IPS-18c (cell line): Measurements from ENCODE around the gene FOXN3.

ENCODE experiments used
- H3K4me3 ChIP-seq: 2 replicates; pipeline ENCODE4 v1.7.0; 2013; ENCODE audit warnings: low read depth, mild to moderate bottlenecking, low read length, moderate library complexity; ENCODE audit not compliant: insufficient read depth
- H3K9me3 ChIP-seq: one replicate; pipeline ENCODE4 v1.6.1; 2013; ENCODE audit warnings: mild to moderate bottlenecking, low read length, moderate library complexity; ENCODE audit not compliant: control insufficient read depth, insufficient read depth

The FOXN3 gene

DNA sequence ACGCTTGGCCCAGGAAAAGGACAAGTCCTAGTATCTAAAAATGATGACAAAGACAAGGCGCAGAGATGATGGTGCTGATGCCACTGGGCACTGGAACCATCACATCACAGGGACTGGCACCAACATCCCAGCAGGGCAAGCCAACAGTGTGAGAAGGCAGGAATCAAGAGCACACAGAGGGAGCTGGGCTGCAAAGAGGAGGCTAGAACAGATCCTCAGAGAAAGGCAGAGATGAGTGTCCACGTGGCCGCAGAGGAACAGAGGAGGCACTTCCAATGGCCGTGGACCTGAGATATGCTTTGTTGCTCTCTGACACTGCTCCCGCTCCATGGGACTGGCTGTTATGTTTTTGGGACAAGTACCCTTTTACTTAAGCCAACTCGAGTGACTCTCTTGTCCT, 17.9 kb downstream of the FOXN3 start:
- H3K4me3 ChIP-seq: no peak overlapping the region
- H3K9me3 ChIP-seq: no peaks in the 10 kb centered on the region

DNA sequence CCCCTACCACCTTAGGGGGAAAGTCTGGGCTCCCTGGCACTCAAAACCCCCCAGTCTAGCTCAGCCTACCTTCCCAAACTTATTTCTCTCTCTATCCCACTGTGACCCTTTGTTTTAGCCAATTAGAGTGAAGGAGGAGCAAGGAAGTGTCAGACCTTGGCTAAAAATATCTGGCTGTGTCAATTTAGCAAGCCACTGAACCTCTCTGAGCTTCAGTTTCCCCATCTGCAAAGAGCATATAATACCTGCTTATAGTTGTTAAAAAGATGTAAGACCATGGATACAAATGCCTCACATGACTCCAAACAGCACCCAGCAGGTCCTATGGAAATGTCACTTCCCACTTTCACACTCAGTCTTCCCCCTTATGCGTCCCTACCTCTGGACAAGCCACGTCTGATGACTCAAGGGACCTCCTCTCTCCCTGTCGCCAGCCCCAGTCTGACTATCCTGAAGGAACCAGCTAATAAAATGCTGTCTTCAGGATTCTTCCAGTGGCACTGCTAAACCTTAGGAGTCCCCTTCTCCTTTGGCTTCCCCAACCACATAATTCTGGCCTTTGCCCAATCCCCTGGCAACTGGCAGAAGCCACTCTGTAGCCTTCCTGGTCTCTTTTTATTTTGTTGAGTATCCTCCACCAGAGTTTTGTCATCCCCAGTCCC, 19.3 kb downstream of the FOXN3 start:
- Histone ChIP-seq H3K4me3 (no peak overlapping the region), H3K9me3 (no peaks in the 10 kb centered on the region)

- Histone ChIP-seq H3K4me3 (no peak overlapping the region), H3K9me3 (no peaks in the 10 kb centered on the region)
Measured at GRCh38 chr14:89394972-89395371, 22.1 kb downstream of the FOXN3 start.

DNA sequence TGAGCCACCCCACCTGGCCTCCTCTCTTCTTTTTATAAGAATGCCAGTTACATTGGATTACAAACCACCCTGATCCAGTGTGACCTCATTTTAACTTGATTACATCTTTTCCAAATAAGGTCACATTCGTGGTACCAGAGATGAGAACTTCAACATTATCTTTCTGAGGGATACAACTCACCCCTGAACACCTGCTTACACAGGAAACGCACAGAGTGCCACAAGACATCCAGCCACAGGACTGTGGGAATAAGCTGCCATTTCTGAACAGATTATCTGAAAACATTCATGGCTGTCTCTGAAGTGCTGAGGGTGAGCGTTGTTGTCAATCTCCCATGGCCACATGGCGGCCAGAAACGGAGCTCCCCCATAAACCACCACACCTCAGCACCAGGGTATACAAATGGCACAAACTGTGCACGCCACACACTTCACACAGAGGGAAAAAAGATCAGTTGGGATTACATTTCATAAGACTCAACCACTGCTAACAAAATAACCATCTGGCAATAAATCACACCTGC, 23.7 kb downstream of the FOXN3 start:
- H3K9me3 ChIP-seq: no peaks in the 10 kb centered on the region

GRCh38 chr14:89392181-89392580, 24.9 kb downstream of the FOXN3 start:
- Histone ChIP-seq H3K9me3 (no peaks in the 10 kb centered on the region), H3K4me3 (no peak overlapping the region)

More for the DNA sequence above, 23.7 kb downstream of the FOXN3 start:
- H3K4me3 ChIP-seq: no peak overlapping the region

DNA sequence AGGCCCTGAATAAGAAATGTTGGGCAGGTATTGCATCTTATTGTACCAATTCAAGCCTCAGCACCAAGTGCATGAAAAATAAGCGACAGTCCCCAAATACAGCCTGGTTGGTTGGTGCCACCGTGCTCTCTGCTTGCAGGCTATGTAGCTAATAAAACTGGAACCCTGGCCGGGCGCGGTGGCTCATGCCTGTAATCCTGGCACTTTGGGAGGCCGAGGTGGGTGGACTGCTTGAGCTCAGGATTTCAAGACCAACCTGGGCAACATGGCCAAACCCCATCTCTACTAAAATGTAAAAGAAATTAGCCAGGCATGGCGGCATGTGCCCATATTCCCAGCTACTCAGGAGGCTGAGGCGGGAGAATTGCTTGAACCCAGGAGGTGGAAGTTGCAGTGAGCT, 25.5 kb downstream of the FOXN3 start:
- H3K4me3 ChIP-seq: no peak overlapping the region
- H3K9me3 ChIP-seq: no peaks in the 10 kb centered on the region

- Histone ChIP-seq H3K9me3 (no peaks in the 10 kb centered on the region), H3K4me3 (no peak overlapping the region)
Measured at GRCh38 chr14:89391123-89391522, 25.9 kb downstream of the FOXN3 start.

GRCh38 chr14:89388853-89389252, 28.2 kb downstream of the FOXN3 start:
- Histone ChIP-seq H3K4me3 (no peak overlapping the region), H3K9me3 (no peaks in the 10 kb centered on the region)

DNA sequence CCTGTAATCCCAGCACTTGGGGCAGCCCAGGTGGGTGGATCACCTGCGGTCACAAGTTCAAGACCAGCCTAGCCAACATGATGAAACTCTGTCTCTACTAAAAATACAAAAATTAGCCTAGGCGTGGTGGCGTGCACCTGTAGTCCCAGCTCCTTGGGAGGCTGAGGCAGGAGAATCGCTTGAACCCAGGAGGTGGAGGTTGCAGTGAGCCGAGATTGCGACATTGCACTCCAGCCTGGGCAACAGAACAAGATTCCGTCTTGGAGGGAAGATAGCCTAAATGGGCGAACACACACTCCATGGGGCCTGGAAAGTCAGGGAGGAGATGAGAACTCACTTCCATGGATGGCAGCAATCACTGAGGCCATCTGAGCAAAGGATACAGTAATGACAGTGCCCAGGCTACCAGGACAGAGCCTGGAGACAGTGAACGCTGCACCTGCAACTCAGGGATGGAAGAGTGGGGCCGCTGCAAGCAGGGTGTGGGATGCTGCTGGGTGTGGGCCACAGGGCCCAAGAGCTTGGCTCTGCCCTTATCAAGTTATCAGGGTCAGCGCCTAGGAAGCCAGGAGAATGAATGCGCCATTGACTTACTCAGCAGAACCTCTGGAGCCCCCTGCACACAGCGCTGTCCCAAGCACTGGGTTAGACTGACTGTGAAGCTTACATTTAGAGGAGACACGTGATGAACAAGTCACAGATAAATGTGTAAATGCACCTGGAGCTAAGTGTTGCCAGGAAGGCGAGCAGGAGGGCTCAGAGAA, 28.9 kb downstream of the FOXN3 start:
- no peaks in the 10 kb centered on the region for H3K9me3 ChIP-seq
- no peak overlapping the region for H3K4me3 ChIP-seq

DNA sequence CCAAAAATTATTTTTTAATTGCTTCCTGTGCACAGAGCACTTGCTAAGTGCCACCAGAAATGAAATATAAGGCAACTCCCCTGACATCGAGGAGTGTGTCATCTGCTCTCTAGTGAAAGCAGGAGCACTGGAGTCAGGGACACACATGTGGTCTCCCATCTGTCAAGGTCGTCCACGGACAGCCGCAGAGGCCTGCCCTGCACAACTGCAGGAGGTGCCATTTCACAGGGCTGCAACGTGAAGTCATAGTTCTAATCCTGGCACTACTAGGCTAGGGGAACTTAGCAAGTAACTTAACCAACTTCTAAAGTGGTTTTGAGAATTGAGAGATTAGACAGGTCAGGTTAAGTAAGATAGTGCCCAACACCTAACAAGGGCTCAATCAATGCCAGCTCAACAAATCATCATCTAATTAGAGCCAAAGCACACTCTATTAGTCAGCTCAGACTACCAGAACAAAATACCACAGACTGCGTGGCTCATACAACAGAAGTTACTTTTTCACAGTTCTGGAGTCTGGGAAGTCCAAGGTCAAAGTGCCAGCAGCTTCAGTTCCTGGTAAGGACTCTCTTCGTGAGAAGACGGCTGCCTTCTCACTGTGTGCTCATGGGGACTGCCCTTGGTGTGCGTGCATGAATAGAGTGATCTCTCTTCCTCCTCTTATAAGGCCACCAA, 30.7 kb downstream of the FOXN3 start:
- H3K4me3 ChIP-seq: no peak overlapping the region
- H3K9me3 ChIP-seq: no peaks in the 10 kb centered on the region

DNA sequence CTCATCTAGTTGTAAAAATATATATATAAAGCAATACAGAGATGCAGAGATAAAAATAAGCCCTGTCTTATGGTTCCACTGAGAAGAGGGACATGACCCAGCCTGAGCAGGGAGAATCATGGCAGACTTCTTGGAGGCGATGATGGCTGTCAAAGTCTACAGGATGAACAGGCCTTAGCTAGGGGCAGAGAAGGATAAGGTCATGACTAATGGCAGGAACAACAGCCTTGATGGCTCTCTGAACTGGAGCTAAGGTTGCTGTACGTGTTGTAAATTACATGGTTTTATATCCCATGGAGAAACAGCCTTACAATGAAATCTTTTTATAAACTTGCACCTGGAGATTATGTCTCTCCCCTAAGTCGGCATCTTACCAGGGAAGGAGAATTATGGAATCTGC, 32.4 kb downstream of the FOXN3 start:
- H3K9me3 ChIP-seq: no peaks in the 10 kb centered on the region
- no peak overlapping the region for H3K4me3 ChIP-seq

- H3K9me3 ChIP-seq: no peaks in the 10 kb centered on the region
- H3K4me3 ChIP-seq: no peak overlapping the region
Measured at GRCh38 chr14:89384023-89384422, 33.0 kb downstream of the FOXN3 start.

DNA sequence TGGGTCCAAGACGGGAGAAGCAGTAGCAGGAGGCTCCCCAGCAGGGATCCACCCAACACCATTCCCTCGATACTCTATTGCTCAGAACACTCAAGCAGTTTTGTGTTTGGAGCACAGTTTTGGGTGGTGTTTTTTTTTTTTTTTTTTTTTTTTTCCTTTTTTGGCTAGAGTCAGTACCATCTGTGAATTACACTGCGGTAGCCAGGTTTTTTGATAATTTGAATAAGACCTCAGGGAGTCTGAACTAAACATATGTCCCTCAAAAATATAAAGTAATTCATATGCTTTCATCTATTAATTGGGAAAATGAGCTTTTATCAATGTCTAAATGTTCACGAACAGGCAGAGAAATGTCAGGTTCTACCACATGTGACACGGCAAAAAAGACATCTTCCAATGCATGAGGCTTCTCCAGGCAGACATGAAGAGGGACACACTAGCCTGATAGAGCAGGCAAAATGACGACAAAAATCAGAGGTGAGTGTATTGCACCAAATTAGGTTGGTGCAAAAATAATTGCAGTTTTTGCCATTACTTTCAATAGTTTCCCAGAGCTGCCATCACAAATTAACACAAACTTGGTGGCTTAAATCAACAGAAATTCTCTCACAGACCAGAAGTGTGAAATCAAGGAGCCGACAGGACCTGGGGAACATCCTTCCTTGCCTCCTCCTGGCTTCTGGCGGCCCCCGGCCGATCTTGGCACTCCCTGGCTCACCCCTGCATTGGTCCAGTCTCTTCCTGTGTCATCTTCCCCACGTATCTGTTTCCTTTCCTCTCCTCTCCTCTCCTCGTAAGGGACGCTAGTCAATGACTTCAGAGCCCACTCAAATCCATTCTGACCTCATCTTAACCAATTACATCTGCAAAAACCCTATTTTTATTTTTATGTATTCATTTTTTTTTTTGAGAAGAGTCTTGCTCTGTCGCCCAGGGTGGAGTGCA, 33.9 kb downstream of the FOXN3 start:
- H3K4me3 ChIP-seq: no peak overlapping the region

GRCh38 chr14:89382487-89382886, 34.5 kb downstream of the FOXN3 start:
- Histone ChIP-seq H3K4me3 (no peak overlapping the region), H3K9me3 (no peaks in the 10 kb centered on the region)

More for the DNA sequence above, 33.9 kb downstream of the FOXN3 start:
- no peaks in the 10 kb centered on the region for H3K9me3 ChIP-seq

- Histone ChIP-seq H3K9me3 (no peaks in the 10 kb centered on the region), H3K4me3 (no peak overlapping the region)
Measured at GRCh38 chr14:89379891-89380820, 36.9 kb downstream of the FOXN3 start.

DNA sequence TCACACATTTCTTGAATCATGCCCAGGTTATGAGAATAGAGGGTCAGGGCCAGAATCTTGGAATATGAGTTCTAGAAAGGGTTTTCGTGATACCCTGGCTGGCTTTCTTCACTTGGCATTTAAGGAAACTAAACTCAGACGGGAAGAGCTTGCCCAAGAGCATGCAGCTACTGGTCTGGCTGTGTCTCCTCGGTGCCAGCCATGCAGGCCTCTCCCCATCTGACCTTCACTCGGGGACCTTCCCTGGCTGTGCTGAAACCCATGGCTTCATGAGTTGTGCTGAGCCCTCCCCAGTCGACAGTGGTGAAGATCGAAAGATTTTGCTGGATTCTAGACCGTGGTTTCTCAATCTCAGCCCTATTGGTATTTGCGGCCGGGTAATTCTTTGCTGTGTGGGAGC, 38.0 kb downstream of the FOXN3 start:
- H3K4me3 ChIP-seq: no peak overlapping the region
- no peaks in the 10 kb centered on the region for H3K9me3 ChIP-seq
